CD1c-positive myeloid dendritic cell (primary cell): ENCODE measurements around the gene TTC31.
A peak's percentile ranks its signal among the peaks of the same experiment; 100 is the strongest.

Experiments used
- DNase-seq: peaks from one replicate; pipeline ENCODE4 v3.0.0-alpha.2; 2016; ENCODE audit errors: extremely low spot score

Gene TTC31

GRCh38 chr2:74503506-74504475 is 20.9 kb downstream of the TTC31 start:
- no peak for DNase-seq

GRCh38 chr2:74504591-74504990 is 21.7 kb downstream of the TTC31 start:
- DNase-seq: no peak

GRCh38 chr2:74505448-74506246 is 22.8 kb downstream of the TTC31 start:
- no peak for DNase-seq

- peak; percentile 98 for DNase-seq
Observed at GRCh38 chr2:74507145-74507925, 24.5 kb downstream of the TTC31 start, which contains the start of gene PCGF1. PCGF1 (minus strand) TSS chr2:74507695; CDS start chr2:74507668, 27 bp downstream.

- DNase-seq: no peak
Observed at GRCh38 chr2:74507926-74508520, 25.1 kb downstream of the TTC31 start.

- no peak for DNase-seq
Observed at GRCh38 chr2:74510272-74510671, 27.4 kb downstream of the TTC31 start.

GRCh38 chr2:74511104-74511989 is 28.5 kb downstream of the TTC31 start:
- DNase-seq: no peak

- no peak for DNase-seq
Observed at GRCh38 chr2:74512744-74513604, 30.1 kb downstream of the TTC31 start.

- DNase-seq: no peak
Observed at GRCh38 chr2:74513605-74514367, 30.9 kb downstream of the TTC31 start.

- DNase-seq: no peak
Observed at GRCh38 chr2:74514368-74515270, 31.7 kb downstream of the TTC31 start, which contains the start of gene TLX2. TLX2 (plus strand) TSS chr2:74514450; CDS start chr2:74514807, 357 bp downstream.

- no peak for DNase-seq
Observed at GRCh38 chr2:74515271-74515980, 32.5 kb downstream of the TTC31 start.

- peak; percentile 63 for DNase-seq
Observed at GRCh38 chr2:74515981-74516633, 33.2 kb downstream of the TTC31 start.

- no peak for DNase-seq
Observed at GRCh38 chr2:74516650-74517049, 33.8 kb downstream of the TTC31 start.

GRCh38 chr2:74522516-74522915 is 39.6 kb downstream of the TTC31 start:
- no peak for DNase-seq

- no peak for DNase-seq
Observed at GRCh38 chr2:74524005-74524404, 41.1 kb downstream of the TTC31 start.
